Sigmoid colon (tissue), 3 donors: ENCODE measurements around the gene RAVER2.

Experiments used
- CTCF ChIP-seq, 4 experiments: fragments of 450-650 bp in 3 of 4; fragments of 200-600 bp in 1 of 4; IDR thresholded peaks; one replicate each; pipeline ENCODE4 v1.5.1; 2016 to 2019; ENCODE audit warnings: antibody characterized with exemption in 4 of 4, mild to moderate bottlenecking in 3 of 4, moderate library complexity in 2 of 4
- POLR2A ChIP-seq, 2 donors: fragments of 450-650 bp; IDR thresholded peaks; one replicate each; pipeline ENCODE4 v1.6.1; 2016; ENCODE audit warnings: antibody characterized with exemption in 2 of 2, mild to moderate bottlenecking in 2 of 2, moderate library complexity in 2 of 2

GRCh38 chr1:64848803-64849202, 103.9 kb downstream of the RAVER2 start:
- TF ChIP-seq CTCF (IDR thresholded peaks at IDR 0.05) = no peak
- TF ChIP-seq POLR2A (IDR thresholded peaks at IDR 0.05) = no peak
